HG02885 (cell line): Measurements from ENCODE around the gene SIGLEC6.
A peak's percentile ranks its signal among the peaks of the same experiment; 100 is the strongest.

Experiments
- ATAC-seq: cut with Tn5 transposase; IDR thresholded peaks from one replicate; pipeline ENCODE4 v1.9.1; 2021; ENCODE audit warnings: mild to moderate bottlenecking; ENCODE audit not compliant: unreplicated experiment, poor library complexity

SIGLEC6 gene

DNA sequence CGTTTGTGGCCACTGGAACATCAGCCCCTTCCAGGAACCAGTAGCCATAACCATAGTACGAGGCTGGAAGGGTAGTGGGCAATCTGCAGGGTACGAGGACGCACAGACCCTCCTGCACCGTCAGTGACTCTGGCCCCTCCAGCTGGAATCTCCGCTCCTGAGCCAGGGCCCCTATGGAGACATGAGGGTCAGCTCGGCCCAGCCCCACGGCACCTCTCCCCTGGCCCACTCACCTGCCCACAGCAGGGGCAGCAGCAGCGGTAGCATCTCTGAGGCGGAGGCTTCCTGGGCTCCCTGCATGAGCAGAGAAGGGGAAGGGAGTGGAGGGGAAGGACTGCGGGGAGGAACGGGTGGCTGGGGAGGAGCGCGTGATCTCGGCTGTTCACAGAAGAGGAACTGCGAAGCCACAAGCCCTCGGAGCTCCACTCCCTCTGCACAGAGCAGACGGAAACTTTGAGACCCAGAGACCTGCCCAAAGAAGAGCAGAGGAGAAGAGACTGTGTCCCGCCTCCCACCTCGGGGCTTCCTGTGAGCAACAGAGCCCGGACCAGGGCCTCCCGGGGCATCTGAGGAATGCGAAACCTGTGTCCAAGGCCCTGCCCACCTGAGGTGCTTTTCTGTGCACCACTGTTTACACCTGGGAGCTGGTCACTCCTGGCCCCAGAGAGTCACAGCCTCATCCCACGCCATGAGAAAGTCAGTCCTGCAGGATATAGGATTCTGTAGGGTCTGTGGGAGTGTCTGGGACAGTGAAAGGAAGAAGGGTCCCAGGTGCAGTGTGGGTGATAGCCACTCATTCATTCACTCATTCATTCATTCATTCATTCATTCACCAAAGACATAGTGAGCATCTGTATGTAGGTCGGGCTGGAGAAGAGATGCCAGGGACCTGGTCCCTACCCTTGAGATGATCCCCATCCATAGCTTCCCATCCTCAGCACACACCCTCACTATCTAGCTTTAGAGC is at the start of gene SIGLEC6:
Gene SIGLEC6 (minus strand): TSS at position 322 of the 967 bp plus-strand sequence. CDS start 22 bp downstream, at position 300.
- peak; percentile 89 for ATAC-seq

DNA sequence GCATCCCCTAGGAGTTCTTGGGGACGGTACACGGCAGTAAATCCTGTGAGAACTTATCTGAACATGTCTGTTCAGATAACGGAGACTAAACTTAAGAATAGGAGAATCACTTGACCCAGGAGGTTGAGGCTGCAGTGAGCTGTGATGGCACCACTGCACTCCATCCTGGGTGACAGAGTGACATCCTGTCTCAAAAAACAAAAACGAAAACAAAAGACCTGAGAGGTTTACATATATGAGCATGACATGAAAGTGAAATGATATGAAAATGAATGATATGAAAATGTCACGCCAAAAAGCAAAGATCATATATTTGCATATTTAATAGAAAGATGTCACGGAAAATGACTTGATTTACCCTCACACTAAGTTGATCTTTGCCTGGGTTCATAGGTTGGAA is 45.4 kb upstream of the SIGLEC6 start:
- ATAC-seq, result no peak

DNA sequence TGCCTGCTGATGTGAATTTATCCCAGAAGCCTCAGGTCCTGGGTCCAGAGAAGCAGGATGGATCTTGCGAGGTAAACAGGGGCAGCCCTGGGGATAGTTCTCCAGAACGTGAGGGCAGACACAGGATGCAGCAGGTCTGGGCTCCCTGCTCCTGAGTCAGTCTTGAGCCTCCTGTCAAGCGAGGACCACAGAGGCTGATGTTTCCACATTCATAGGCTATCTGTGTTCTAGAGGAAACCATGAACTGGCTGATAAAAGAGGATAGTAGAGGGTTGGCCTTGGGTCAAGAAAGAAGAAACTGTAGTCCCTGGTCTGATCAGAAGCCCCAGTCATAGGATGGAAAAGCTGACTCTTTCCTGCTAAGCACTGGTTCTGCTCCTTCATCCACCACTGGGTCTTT is 41.9 kb upstream of the SIGLEC6 start:
- no peak for ATAC-seq

DNA sequence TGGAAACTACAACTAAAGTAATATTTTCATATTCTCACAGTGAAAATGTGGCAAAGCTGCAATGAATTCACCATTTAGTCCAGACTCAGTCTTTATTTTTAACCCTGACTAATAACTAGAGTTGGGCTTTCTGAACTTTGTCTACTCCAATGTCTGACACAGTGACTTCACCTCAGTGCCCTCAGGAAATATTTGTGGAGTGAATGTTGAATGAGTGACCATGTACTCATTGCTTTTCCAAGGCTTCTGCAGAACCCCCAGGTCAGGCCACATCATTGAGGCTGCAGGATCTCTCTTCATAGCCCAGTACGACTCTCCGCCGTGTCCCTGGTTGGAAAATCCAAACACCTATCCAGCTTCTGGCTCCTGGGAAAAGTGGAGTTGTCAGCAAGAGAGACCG is 41.4 kb upstream of the SIGLEC6 start:
- ATAC-seq, result no peak

DNA sequence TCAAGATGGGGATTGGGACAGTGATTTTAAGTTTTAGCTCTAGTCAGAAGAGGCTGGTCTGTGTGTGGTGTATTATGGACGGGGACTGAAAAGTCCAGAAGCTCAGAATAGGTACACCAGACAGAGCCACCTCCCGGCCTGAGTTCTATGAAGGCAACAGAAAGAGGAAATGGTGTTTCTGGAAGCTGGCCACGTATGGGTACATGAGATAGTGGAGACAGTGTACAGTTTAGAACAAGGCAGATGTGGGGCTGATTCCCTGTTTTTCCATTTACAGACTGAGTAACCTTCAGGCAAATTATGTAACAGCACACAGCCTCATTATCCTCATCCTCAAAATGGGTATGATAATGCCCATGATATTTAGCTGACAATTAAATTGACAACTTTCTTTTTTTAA is 40.9 kb upstream of the SIGLEC6 start:
- ATAC-seq, result no peak

DNA sequence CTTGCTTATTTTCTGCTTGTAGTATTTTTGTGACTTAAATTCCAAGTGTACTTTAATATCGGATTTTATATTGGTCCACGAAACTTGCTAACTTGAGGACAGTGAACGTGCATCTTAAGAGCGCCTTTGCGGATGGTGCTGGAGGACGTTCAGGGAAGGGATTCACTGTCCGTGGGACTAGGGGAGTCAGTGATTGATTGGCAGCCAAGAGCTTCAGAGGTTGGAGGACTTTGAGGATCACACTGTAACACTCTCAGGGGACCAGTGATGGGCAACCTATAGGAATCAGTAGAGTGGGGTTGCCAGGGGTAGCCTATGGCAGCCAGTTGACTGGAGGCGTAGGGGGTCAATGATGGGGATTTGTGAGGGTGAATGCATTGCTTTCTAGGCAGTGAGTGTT is 40.1 kb upstream of the SIGLEC6 start:
- no peak for ATAC-seq

DNA sequence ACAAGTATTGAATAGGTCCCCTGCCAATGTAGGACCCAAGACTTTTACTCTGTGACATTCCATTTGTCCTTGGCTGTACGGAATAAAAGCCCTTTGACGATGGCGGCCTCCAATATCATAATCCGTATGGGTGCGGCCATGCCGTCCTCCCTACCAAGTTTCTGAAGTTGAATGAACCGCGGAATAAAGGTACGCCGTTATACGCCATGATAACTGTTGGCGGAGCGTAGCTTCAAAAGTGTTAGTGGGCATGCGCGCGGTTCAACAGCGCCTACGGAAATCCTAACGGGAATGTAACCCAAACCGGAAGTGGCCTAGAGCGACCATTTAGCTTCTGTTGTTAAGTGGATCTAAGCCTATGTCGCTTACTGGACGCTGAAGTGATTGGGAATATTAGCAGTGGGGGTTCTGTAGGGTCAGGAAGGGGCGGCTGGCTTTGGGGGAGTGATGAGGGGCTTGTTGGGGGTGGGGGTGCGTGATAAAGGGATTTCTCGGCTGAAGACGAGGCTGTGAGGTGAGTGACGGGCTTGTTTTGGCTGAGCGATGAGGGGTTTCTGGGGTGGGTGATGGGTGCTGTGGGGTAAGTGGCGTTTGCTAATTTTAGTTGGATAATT is 39.6 kb upstream of the SIGLEC6 start, which contains the start of gene ZNF175:
Gene ZNF175 (plus strand): TSS at position 322 of the 614 bp plus-strand sequence. CDS start 2,047 bp downstream, outside the sequence.
- peak; percentile 90 for ATAC-seq

DNA sequence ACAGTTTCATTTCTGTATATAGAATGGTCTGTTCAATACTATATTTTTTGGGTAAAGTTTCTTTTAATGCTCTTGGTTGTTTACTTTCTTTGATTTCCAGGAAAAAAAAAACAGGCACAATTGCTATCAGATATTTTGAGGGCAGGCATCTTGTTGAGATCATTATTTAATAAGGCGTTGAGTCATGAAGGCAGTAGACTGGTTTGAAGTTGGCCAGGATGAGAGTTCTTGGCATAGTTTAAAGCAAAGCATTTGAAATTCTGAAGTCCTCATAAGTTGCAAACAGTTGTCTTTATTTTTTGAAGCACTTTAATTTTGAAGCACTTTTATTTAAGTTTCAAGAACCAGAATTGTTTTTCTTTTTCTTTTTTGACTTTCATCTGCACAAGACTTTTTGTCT is 37.0 kb upstream of the SIGLEC6 start:
- ATAC-seq, result no peak

DNA sequence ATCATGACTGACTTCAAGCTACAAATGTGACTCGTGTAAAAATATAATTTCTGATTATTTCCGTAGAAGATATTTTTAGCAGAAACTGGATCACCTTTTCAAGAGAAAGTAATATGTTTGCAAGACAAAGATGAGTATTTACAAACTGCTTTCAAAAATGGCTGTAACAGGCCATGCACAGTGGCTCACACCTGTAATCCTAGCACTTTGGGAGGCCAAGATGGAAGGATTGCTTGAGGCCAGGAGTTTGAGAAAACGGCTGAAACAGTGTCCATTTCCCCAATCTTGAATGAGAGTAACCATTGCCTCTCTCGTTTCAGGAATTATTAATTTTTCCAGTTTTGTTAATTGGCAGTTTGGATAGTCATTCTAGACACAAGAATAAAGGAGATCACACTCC is 36.1 kb upstream of the SIGLEC6 start:
- no peak for ATAC-seq

DNA sequence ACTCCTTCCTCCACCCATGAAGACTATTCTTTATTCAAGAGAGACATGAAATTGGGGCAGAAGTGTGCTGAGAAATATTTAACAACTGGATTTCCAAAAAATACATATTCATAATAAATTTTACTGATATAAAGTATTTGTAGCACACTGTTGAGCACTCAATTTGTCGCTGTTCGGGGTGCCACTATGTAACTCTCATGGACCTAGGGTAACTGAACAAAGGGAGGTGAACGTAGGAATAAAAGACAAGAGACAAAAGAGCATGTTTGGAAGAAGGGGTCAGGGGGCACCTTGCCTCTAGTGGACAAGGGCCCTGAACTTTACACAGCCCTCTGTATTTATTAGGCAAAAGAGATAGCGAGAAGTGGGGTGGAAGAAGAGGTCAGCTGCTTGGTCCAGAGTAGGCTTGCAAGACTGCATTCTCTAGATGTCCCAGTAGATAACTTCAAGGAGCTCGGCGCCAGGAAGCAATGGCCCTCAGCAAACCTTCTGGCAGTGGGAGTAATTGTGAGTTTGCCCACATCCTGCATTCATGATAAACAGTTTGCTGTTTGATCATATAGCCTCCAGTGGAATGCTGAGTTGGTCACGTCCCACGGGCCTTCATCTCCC is 35.1 kb upstream of the SIGLEC6 start:
- no peak for ATAC-seq

DNA sequence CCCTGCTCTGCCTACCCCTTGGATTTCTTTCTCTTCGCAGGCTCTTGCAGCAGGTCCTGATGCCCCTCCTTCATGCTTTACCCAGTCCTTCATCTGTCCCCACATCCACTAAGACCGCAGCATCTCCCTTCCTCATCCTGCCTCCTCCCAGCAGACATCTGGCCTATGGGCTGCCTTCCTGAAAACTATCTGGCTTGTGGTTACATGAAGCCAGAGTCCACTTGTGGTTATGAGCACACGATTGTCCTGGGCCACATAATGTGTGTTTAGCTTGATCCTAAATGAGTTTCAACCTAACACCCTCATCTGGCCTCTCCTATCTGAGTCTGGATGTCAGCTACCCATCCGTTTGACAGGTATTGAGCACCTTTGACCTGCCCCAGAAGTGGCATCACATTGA is 34.1 kb upstream of the SIGLEC6 start:
- ATAC-seq, result no peak

DNA sequence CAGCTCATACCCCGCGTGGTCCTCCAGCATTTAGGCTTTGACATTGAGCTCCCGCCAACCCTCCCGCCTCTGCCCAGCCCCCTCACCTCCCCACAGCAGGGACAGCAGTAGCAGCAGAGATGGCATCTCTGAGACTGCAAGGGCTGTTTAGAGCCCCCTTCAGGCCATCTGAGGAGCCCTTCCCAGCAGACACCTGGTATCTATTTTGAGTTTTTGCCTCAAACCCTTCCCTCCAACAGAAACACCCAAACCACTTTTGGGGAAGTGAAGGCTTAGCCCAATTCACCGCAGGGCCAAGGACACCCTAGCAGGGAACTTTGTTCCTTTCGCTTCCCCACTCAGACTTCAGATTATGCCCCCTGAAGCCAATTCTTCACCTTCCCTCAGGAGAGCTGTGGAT is 33.3 kb upstream of the SIGLEC6 start:
- no peak for ATAC-seq

DNA sequence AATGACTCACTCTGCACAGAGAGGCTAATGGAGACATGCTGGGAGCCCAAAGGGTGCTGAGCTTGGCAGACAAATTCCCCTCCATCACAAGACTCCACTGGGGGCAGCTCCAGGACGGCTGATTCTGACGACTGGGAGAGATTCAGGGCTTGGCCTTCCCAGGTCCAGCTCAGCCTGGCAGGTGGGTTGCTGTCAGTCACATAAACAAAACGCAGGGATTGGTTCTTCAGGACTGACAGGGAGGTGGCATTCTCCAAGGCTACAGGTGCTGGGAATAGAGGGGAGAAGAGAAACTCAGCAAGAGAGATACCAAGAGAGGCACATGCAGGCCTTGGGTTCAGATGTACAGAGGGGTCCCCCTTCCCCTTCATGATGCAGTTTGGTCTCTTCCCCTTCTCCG is 28.9 kb upstream of the SIGLEC6 start:
- ATAC-seq, result no peak

DNA sequence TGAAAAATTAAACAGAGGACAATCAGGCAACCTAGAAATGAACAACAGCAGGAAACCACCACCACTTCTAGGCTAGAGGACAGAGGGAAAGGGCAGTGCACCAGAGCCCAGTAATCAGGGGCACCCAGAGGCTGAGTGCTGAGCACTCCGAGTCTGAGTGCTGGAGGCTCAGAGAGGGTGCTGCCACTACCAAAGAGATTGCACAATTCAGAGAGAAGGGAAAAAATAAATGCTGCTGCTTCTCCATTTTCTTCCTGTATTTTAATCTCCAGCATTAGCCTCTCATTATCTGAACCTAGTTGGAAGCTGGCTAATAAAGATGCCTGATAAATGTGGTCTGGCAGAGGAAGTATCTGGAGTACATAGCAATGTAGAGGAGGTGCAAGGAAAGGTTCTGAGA is 27.8 kb upstream of the SIGLEC6 start:
- no peak for ATAC-seq

DNA sequence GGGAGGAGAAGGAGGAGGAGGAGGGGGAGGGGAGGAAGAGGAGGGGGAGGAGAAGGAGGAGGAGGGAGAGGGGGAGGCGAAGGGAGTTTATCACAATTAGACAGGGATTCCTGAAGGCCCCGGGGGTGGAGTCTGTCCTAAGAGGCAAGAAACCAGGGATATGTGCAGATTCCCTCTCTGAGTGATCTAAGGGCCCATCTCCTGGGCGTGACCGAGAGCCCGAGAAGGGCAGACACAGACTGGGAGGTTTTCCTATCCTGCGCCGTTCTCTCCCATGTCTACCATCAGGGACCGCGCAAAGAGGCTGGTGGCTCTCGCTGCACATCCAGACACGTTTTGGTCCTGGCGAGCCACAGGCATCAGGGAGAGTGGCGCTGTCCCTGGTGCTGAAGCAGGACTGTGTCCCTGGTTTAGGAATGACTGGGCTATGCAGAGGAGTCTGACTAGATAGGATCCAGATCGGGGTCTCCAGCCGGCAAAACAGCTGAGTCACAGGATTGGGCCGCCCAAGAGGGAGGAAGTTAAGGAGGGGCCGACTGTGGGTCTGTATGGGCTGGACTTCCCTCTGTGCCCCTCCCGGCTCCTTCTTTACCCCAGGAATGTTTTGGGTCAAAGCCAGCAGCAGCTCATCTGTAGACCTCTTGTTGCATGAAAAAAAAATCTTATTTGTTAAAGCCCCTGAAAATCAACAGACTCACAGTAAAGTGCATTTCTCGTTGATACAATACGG is 21.7 kb upstream of the SIGLEC6 start:
- ATAC-seq, result no peak

DNA sequence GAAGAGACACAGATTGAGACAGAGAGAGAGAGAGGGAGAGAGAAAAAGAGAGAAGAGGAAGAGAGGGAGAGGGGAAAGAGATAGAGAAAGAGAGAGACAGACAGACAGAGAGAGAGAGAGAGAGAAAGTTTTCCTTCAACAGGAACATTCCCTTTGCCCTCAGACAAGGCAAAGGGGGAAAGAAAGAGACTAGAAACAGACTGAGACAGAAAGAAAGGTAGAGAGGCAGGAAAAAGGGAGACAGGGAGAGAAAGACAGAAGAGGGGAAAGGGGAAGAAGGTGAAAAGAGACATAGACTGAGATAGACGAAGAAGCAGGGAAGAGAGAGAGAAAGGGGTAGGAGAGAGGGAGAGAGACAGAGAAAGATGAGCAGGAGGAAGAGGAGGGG is 21.1 kb upstream of the SIGLEC6 start:
- no peak for ATAC-seq

DNA sequence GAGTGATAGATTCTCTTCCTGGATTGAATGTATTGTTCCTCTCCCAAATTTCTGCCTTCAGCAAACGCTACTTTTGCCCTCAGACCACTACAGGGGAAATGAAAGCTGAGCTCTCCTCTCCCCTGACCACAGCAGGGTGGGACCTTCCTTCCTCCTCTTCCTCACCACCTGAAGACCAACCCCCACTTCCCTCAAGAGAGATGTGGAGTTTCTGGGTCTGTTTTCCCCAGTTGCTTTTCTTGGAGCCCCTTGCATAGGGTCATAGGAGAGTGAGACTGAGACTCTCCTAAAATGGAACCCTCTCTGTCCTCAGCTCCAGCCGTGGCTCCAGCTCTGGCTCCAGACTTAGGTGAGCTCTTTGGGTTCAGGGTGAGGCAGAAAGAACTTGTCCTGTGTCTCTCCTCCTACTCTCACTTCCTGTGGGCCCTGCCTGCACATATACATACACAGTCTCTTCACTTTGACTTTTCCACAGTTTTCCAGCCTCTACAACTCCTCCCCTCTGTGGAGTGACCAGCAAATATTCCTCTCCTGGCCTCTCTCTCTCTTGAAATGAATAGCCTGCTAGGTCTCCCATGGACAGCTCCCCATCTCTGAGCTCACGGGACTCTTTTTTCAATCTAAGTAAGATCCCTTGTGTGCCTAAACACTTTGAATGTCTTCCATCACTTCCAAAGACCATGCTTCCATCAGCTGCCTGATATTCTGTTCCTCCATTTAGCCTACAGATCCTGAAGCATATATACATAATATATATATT is 20.4 kb upstream of the SIGLEC6 start:
- no peak for ATAC-seq

DNA sequence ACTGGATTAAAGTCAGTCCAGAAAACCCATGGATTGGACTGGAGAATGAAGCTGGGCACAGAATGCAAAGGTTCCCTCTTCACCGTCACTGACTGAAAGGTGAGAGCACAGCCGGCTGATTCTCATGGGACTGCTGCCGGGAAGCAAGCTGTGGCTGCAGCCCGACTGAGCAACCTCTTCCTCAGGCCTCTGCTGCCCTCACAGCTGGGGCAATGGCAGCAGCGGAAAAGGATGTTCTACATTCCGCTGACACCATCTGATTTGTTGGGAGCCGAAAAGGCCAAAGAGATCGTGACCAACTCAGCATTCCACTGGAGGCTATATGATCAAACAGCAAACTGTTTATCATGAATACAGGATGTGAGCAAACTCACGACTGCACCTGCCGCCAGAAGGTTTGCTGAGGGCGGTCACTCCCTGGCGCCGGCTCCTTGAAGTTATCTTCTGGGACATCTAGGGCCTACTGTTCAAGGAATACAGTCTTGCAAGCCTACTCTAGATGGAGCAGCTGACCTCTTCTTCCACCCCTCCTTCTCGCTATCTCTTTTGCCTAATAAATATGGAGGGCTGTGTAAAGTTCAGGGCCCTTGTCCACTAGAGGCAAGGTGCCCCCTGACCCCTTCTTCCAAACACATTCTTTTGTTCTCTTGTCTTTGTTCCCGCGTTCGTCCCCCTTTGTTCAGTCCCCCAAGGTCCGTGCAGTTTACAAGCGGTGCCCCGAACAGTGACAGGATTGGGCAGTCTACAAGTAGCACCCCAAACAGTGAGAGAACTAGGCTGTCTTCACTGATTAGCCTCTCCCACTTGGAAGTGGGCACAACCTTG is 19.6 kb upstream of the SIGLEC6 start:
- no peak for ATAC-seq
